Neural cell (in vitro differentiated cells): ENCODE data around the gene ASMTL. TPM values are rescaled to one million over a fixed set of nuclear protein-coding genes. Genes with fewer than 3 reads are reported as not detected.
A peak's percentile ranks its signal among the peaks of the same experiment; 100 is the strongest.

Experiments
- H2AFZ ChIP-seq: fragments of 200-600, 300-800 bp; sonication (generic), shearing (Covaris generic); 2 replicates; pipeline ENCODE4 v1.6.0; 2014; ENCODE audit warnings: low read depth, mild to moderate bottlenecking, antibody characterized with exemption, low read length, moderate library complexity
- H3F3A ChIP-seq: fragments of 200-600 bp; shearing (Covaris generic); 2 replicates; pipeline ENCODE4 v1.6.1; 2016; ENCODE audit warnings: mild to moderate bottlenecking, moderate library complexity, mixed read lengths, antibody characterized with exemption, low read length; ENCODE audit not compliant: insufficient read depth, poor library complexity, severe bottlenecking
- H3K27ac ChIP-seq: fragments of 200-600, 300-800 bp; sonication (generic), shearing (Covaris generic); 2 replicates; pipeline ENCODE4 v1.5.1; 2014; ENCODE audit warnings: mild to moderate bottlenecking, low read length, moderate library complexity
- H3K27me3 ChIP-seq: fragments of 300-800, 200-600 bp; sonication (generic), shearing (Covaris generic); 2 replicates; pipeline ENCODE4 v1.6.0; 2014; ENCODE audit warnings: mild to moderate bottlenecking, low read depth, low read length, moderate library complexity; ENCODE audit not compliant: insufficient read depth
- H3K36me3 ChIP-seq: fragments of 300-800, 200-600 bp; sonication (generic), shearing (Covaris generic); 2 replicates; pipeline ENCODE4 v1.5.1; 2014; ENCODE audit warnings: mild to moderate bottlenecking, antibody characterized with exemption, low read length, moderate library complexity; ENCODE audit not compliant: insufficient read depth
- H3K4me2 ChIP-seq: fragments of 300-800, 200-600 bp; sonication (generic), shearing (Covaris generic); 2 replicates; pipeline ENCODE4 v1.6.0; 2014; ENCODE audit warnings: mild to moderate bottlenecking, low read length
- H3K4me3 ChIP-seq: fragments of 300-800, 200-600 bp; sonication (generic), shearing (Covaris generic); 2 replicates; pipeline ENCODE4 v1.5.1; 2014; ENCODE audit warnings: mild to moderate bottlenecking, low read length, moderate library complexity
- H3K79me2 ChIP-seq: fragments of 200-600 bp; shearing (Covaris generic); replicated peaks from 2 replicates; pipeline ENCODE4 v1.6.0; 2014; ENCODE audit warnings: mild to moderate bottlenecking, low read length, moderate library complexity; ENCODE audit not compliant: insufficient read depth
- H3K9ac ChIP-seq: fragments of 300-800, 200-600 bp; sonication (generic), shearing (Covaris generic); 2 replicates; pipeline ENCODE4 v1.6.1; 2016; ENCODE audit warnings: mild to moderate bottlenecking, low read length, mixed read lengths
- H3K9me2 ChIP-seq: fragments of 200-600 bp; shearing (Covaris generic); 2 replicates; pipeline ENCODE4 v1.6.1; 2016; ENCODE audit warnings: mild to moderate bottlenecking, low read length, mixed read lengths; ENCODE audit not compliant: insufficient read depth
- H3K9me3 ChIP-seq: fragments of 200-600, 300-800 bp; sonication (generic), shearing (Covaris generic); 2 replicates; pipeline ENCODE4 v1.6.1; 2016; ENCODE audit warnings: mild to moderate bottlenecking, mixed run types, low read length, moderate library complexity, mixed read lengths
- H4K20me1 ChIP-seq: fragments of 200-600 bp; shearing (Covaris generic); 2 replicates; pipeline ENCODE4 v1.6.1; 2016; ENCODE audit warnings: mild to moderate bottlenecking, mixed run types; ENCODE audit not compliant: insufficient read depth
- CTCF ChIP-seq: fragments of 450-650 bp; IDR thresholded peaks from 2 replicates; pipeline ENCODE4 v1.5.1; 2014; ENCODE audit warnings: antibody characterized with exemption, mild to moderate bottlenecking, moderate library complexity; ENCODE audit not compliant: poor library complexity, severe bottlenecking
- EZH2 ChIP-seq: fragments of 200-600, 300-800 bp; shearing (Covaris generic), sonication (generic); IDR thresholded peaks from 2 replicates; pipeline ENCODE4 v1.6.1; 2014; ENCODE audit warnings: antibody characterized with exemption, low read length, borderline replicate concordance, mild to moderate bottlenecking; ENCODE audit not compliant: insufficient read depth, poor library complexity, severe bottlenecking
- MXI1 ChIP-seq: fragments of 450-650 bp; conservative IDR thresholded peaks from 2 replicates; pipeline ENCODE4 v1.6.1; 2014; ENCODE audit warnings: antibody characterized with exemption, mild to moderate bottlenecking; ENCODE audit not compliant: poor library complexity, severe bottlenecking
- POLR2AphosphoS5 ChIP-seq: IDR thresholded peaks from 2 replicates; pipeline ENCODE4 v1.6.1; 2012
- RAD21 ChIP-seq: fragments of 450-650 bp; conservative IDR thresholded peaks from 2 replicates; pipeline ENCODE4 v1.6.1; 2014; ENCODE audit warnings: antibody characterized with exemption, mild to moderate bottlenecking, moderate library complexity
- REST ChIP-seq: IDR thresholded peaks from 2 replicates; pipeline ENCODE4 v1.6.1; 2012; ENCODE audit warnings: borderline replicate concordance
- SMC3 ChIP-seq: fragments of 450-650 bp; conservative IDR thresholded peaks from 2 replicates; pipeline ENCODE4 v1.6.1; 2014; ENCODE audit warnings: antibody characterized with exemption, mild to moderate bottlenecking, moderate library complexity; ENCODE audit not compliant: poor library complexity
- TAF1 ChIP-seq: IDR thresholded peaks from 2 replicates; pipeline ENCODE4 v1.6.1; 2012; ENCODE audit warnings: low read depth
- polyA plus RNA-seq: library from polyadenylated mRNA; depleted of rRNA; stranded (reverse); fragments of >200 nt; gene quantifications from 2 replicates; pipeline ENCODE4 v1.2.3, GENCODE V29; 2014

The ASMTL gene
- polyA plus RNA-seq, 1 donor from 2014 or later = 25.9 TPM

- Histone ChIP-seq H4K20me1 (no peaks in the 10 kb centered on the region), H3K4me3 (no peak overlapping the region), H3K27me3 (no peaks in the 10 kb centered on the region), H3K27ac (no peak overlapping the region), H3K9me3 (no peaks in the 10 kb centered on the region), H3K79me2 (no peaks in the 10 kb centered on the region), H3F3A (no peaks in the 10 kb centered on the region), H3K9ac (no peak overlapping the region), H3K36me3 (no peaks in the 10 kb centered on the region), H3K4me2 (no peak overlapping the region), H2AFZ (no peak overlapping the region), H3K9me2 (no peaks in the 10 kb centered on the region)
- TF ChIP-seq POLR2AphosphoS5 = no peak
- TF ChIP-seq SMC3 = no peak
- no peak for TF ChIP-seq TAF1
- no peak for TF ChIP-seq RAD21
- no peak for TF ChIP-seq CTCF
- no peak for TF ChIP-seq MXI1
Measured at GRCh38 chrX:1500701-1501624, 48.3 kb upstream of the ASMTL start.

GRCh38 chrX:1496076-1496475 lies 43.4 kb upstream of the ASMTL start:
- Histone ChIP-seq H3K36me3 (no peaks in the 10 kb centered on the region), H2AFZ (no peak overlapping the region), H3K4me2 (no peak overlapping the region), H4K20me1 (no peaks in the 10 kb centered on the region), H3K4me3 (no peak overlapping the region), H3K9me3 (no peaks in the 10 kb centered on the region), H3K9ac (no peak overlapping the region), H3K27ac (no peak overlapping the region), H3K27me3 (no peaks in the 10 kb centered on the region), H3F3A (no peaks in the 10 kb centered on the region), H3K79me2 (no peaks in the 10 kb centered on the region), H3K9me2 (no peaks in the 10 kb centered on the region)
- TF ChIP-seq MXI1 (no peak), TAF1 (no peak), RAD21 (no peak), SMC3 (no peak)

- H3K4me2 ChIP-seq = no peak overlapping the region
- H3K9me2 ChIP-seq = no peaks in the 10 kb centered on the region
- H3K27ac ChIP-seq = no peak overlapping the region
- no peaks in the 10 kb centered on the region for H3K36me3 ChIP-seq
- no peaks in the 10 kb centered on the region for H3F3A ChIP-seq
- no peaks in the 10 kb centered on the region for H3K27me3 ChIP-seq
- no peaks in the 10 kb centered on the region for H4K20me1 ChIP-seq
- peak overlapping the region; percentile 35 for H3K4me3 ChIP-seq
- H3K9me3 ChIP-seq = no peaks in the 10 kb centered on the region
- TF ChIP-seq MXI1 (no peak), REST (no peak), POLR2AphosphoS5 (no peak), SMC3 (no peak), TAF1 (no peak), EZH2 (no peak)
- peak overlapping the region; percentile 25 for H3K9ac ChIP-seq
- H2AFZ ChIP-seq = peak overlapping the region; percentile 4
- H3K79me2 ChIP-seq = no peaks in the 10 kb centered on the region
Measured at GRCh38 chrX:1493877-1494510, 41.3 kb upstream of the ASMTL start.
